HPDE6-E6E7 (cell line): ENCODE measurements around the gene MEA1.

Experiments
- DNase-seq: peaks from one replicate; pipeline ENCODE4 v3.0.0; 2011; ENCODE audit warnings: missing footprints; ENCODE audit errors: extremely low spot score

MEA1 gene

DNA sequence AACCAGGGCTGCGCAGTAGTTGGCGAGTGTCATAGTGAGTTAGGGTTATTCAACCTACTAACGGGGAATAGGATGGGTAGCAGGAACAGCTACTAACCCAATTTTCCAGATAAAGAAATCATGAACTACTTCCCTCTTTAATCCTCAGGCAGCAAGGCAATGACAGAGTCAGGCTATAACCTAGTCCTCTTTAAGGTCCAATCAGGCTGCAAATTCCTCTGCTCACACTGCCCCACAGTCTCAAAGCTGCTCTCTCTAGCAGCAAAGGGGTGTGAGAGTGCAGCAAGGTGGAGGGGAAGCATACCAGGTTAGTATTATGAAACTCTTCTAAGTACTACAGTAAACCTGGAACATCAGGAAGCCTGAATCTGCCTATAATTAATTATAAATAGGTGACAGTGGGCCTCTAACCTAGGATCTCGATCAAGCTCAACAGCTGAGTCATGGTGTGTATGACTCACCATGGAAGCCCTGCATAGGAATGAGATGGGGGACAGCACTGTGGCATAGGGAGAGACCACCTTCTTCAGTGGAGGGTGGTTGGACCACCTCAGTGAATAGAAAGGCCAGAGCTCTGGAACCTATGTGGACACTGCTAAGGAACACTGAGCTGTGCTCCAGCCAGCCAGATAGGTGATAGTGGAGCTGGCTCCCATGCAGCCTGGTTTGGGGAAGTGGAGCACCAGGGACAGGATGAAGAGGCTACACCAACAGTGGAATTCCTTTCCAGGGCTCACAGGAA lies 42.7 kb downstream of the MEA1 start:
- no peak for DNase-seq

DNA sequence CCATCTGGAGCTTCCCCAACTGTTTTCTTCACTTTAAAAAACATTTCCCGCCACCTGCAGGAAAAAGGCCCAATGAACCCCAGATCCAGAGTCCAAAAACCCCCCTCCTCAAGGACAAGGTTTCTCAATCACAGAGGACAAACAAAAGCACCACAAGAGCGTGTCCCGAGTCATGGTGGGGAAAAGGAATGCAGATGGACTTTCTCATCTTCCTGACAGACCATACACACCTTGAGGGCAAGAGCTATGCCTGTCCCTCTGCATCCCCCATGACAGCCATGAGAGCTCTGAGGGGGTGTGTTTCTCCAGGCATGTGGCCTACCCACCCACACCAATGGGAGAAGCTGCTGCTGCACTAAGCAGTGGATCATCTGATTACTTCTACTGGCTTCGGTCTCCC lies 43.8 kb downstream of the MEA1 start:
- no peak for DNase-seq

GRCh38 chr6:42969431-42969830 lies 44.3 kb downstream of the MEA1 start:
- DNase-seq: no peak

DNA sequence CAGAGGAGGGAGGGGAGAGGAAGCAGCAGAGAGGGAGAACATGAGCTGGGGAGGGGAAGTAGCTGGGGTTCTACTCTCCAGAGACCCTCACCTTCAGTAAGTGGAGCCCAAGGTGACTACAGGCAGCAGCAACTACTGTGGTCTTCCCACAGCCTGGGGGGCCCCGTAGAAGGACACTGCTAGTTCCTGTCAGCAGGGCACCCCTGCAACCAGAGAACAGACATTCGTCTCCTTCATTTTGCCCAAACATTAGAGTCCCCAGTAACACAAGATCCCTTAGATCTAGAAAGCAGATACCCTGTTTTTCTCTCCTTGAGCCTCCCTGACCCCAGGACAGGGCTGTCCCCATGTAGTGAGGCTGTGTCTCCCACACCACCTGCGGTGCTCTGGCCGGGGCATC lies 45.0 kb downstream of the MEA1 start:
- no peak for DNase-seq

- DNase-seq: no peak
Measured at GRCh38 chr6:42968126-42968701, 45.5 kb downstream of the MEA1 start.

DNA sequence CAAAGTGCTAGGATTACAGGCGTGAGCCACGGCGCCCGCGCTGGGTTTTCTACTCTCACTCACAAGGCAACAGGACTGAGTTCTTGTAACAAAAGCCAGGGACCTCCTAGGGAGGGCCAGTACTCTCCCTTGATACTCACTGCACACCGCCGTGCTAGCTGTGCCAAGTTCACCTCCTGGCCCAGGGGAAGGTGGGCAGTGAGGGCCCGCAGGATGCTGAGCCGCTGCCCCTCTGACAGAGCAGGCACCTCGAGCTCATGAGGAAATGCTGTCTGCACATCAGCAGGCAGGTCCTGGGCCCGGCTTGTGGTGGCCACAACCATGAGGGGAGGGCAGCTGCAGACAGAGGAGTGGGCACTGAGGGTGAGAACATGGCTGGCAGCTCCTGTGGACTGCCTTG lies 46.5 kb downstream of the MEA1 start:
- DNase-seq: no peak

GRCh38 chr6:42966571-42966970 lies 47.2 kb downstream of the MEA1 start:
- DNase-seq: no peak

- DNase-seq: no peak
Measured at GRCh38 chr6:42963855-42964605, 49.7 kb downstream of the MEA1 start.

- no peak for DNase-seq
Measured at GRCh38 chr6:42963179-42963854, 50.4 kb downstream of the MEA1 start.

- no peak for DNase-seq
Measured at GRCh38 chr6:42962502-42963178, 51.1 kb downstream of the MEA1 start.

DNA sequence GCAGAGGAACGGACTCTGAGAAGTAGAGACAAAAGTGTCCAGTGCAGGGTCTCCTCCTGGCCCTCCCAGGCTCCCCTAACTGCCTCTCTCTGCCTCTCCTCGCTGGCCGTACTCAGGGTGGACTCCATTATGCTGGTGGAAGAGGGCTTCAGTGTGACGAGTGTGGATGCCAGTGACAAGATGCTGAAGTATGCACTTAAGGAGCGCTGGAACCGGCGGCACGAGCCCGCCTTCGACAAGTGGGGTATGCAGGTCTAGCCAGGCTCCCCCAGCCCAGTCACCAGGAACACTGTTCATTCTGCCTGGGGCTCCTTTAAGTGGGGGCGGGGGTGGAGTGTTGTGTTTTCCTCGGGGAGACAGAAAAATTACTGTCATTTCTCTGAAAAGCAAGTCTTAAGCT lies 51.6 kb downstream of the MEA1 start:
- DNase-seq: no peak
